Endodermal cell (in vitro differentiated cells): ENCODE results near the gene GPC3. TPM values are rescaled to one million over a fixed set of nuclear protein-coding genes. Genes with fewer than 3 reads are reported as not detected.

Source experiments
- DNase-seq: peaks from one replicate; pipeline ENCODE4 v3.0.0-alpha.2; 2017
- H3K27ac ChIP-seq: 2 replicates; pipeline ENCODE4 v1.5.1; 2013; ENCODE audit warnings: mild to moderate bottlenecking, low read depth, low read length, moderate library complexity
- H3K27me3 ChIP-seq: 2 replicates; pipeline ENCODE4 v1.6.1; 2013; ENCODE audit warnings: mild to moderate bottlenecking, low read length, moderate library complexity; ENCODE audit not compliant: insufficient read depth, control insufficient read depth, poor library complexity, severe bottlenecking
- H3K36me3 ChIP-seq: 2 replicates; pipeline ENCODE4 v1.7.0; 2013; ENCODE audit warnings: mild to moderate bottlenecking, low read length, moderate library complexity; ENCODE audit not compliant: control insufficient read depth, insufficient read depth
- H3K4me1 ChIP-seq: one replicate; pipeline ENCODE4 v1.7.0; 2013; ENCODE audit warnings: low read length; ENCODE audit not compliant: control insufficient read depth, insufficient read depth
- H3K4me3 ChIP-seq: 2 replicates; pipeline ENCODE4 v1.5.1; 2013; ENCODE audit warnings: mild to moderate bottlenecking, low read length, moderate library complexity
- H3K9ac ChIP-seq: 2 replicates; pipeline ENCODE4 v1.6.1; 2013; ENCODE audit warnings: mild to moderate bottlenecking, low read length, moderate library complexity; ENCODE audit not compliant: poor library complexity, severe bottlenecking; ENCODE audit errors: extremely low read depth
- H3K9me3 ChIP-seq: 2 replicates; pipeline ENCODE4 v1.6.1; 2013; ENCODE audit warnings: mild to moderate bottlenecking, low read length, moderate library complexity; ENCODE audit not compliant: control insufficient read depth
- H3K27ac Mint-ChIP-seq: 2 replicates; pipeline ENCODE4 v1.8.0; 2020; ENCODE audit warnings: mixed read lengths
- H3K27me3 Mint-ChIP-seq: 2 replicates; pipeline ENCODE4 v1.8.0; 2021; ENCODE audit warnings: mild to moderate bottlenecking, mixed read lengths; ENCODE audit not compliant: insufficient read depth
- H3K36me3 Mint-ChIP-seq: 2 replicates; pipeline ENCODE4 v1.8.0; 2020; ENCODE audit warnings: low read depth, mixed read lengths
- H3K4me1 Mint-ChIP-seq: 2 replicates; pipeline ENCODE4 v1.8.0; 2020; ENCODE audit warnings: mixed read lengths
- H3K4me3 Mint-ChIP-seq: 2 replicates; pipeline ENCODE4 v1.8.0; 2020; ENCODE audit warnings: mild to moderate bottlenecking, moderate library complexity, mixed read lengths
- H3K9me3 Mint-ChIP-seq: 2 replicates; pipeline ENCODE4 v1.8.0; 2020; ENCODE audit warnings: mild to moderate bottlenecking, mixed read lengths
- WGBS, 2 experiments: methylation state at CpG; one replicate each; pipeline versions ENCODE4 v1.1.5 to v1.1.7; 2013; ENCODE audit warnings: missing lambda C conversion rate in 2 of 2, mixed read lengths in 1 of 2; ENCODE audit not compliant: insufficient coverage in 1 of 2, insufficient read length in 1 of 2; 5-methylcytosine and 5-hydroxymethylcytosine counted together
- total RNA-seq, 2 donors: library from RNA; stranded (reverse); fragmentation: NEBNext Ultra II Directional in 1 of 2; extraction: Animal tissue kit (Norgen Biotek cat#: 25700) in 1 of 2; gene quantifications; 2 replicates in 1 of 2; 3 replicates in 1 of 2; pipeline ENCODE4 v1.2.1, GENCODE V29; 2021
- TF ChIP-seq, protein P1 (sequence below): fragments of 200-600 bp; sonication (generic); conservative IDR thresholded peaks from 2 replicates; pipeline ENCODE4 v1.5.0; 2021; ENCODE audit warnings: antibody characterized with exemption, mild to moderate bottlenecking

Gene GPC3
- total RNA-seq, 2 donors from 2014 or later: 39.5 to 125 TPM

DNA sequence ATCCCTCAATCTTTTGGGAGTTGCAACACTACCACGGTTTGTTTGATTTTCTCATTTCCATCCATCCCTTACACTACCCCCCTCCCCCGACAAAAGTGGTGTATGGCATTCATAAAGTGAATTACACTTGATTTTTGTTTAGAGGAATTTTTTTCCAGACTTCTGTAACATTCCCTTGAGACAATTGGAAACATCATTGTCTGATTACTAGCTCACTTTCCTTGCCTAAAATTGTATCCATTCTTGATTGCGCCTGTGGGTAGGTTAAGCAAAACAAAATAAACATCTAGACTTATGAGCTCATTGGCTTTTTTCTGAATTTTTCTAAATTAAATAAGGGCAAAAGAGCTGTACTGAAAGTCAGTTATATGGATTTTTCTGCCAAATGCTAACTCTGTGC, 3.5 kb downstream of the GPC3 start:
- H3K4me3 Mint-ChIP-seq: no peak overlapping the region
- H3K4me3 ChIP-seq: no peak overlapping the region
- TF ChIP-seq, protein P1, sequence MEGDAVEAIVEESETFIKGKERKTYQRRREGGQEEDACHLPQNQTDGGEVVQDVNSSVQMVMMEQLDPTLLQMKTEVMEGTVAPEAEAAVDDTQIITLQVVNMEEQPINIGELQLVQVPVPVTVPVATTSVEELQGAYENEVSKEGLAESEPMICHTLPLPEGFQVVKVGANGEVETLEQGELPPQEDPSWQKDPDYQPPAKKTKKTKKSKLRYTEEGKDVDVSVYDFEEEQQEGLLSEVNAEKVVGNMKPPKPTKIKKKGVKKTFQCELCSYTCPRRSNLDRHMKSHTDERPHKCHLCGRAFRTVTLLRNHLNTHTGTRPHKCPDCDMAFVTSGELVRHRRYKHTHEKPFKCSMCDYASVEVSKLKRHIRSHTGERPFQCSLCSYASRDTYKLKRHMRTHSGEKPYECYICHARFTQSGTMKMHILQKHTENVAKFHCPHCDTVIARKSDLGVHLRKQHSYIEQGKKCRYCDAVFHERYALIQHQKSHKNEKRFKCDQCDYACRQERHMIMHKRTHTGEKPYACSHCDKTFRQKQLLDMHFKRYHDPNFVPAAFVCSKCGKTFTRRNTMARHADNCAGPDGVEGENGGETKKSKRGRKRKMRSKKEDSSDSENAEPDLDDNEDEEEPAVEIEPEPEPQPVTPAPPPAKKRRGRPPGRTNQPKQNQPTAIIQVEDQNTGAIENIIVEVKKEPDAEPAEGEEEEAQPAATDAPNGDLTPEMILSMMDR: no peak
- peaks cover 27% of the 10 kb centered on the region for H3K27me3 Mint-ChIP-seq
- no peak overlapping the region for H3K9ac ChIP-seq
- peaks cover 55% of the 10 kb centered on the region for H3K4me1 Mint-ChIP-seq
- H3K9me3 ChIP-seq: no peaks in the 10 kb centered on the region
- H3K4me1 ChIP-seq: no peaks in the 10 kb centered on the region
- H3K9me3 Mint-ChIP-seq: no peaks in the 10 kb centered on the region
- H3K36me3 ChIP-seq: no peaks in the 10 kb centered on the region
- H3K36me3 Mint-ChIP-seq: peaks cover 1% of the 10 kb centered on the region
- no peak for DNase-seq
- no peak overlapping the region for H3K27ac Mint-ChIP-seq
- peaks cover 27% of the 10 kb centered on the region for H3K27me3 ChIP-seq
- no peak overlapping the region for H3K27ac ChIP-seq
- WGBS, 2 experiments: 54% methylated on average over 1 of the region's 3 CpGs; no CpG with 5 or more reads in 1 of the 2 experiments

GRCh38 chrX:133980832-133981588, 4.4 kb downstream of the GPC3 start:
- no peak overlapping the region for H3K4me3 ChIP-seq
- peaks cover 1% of the 10 kb centered on the region for H3K36me3 Mint-ChIP-seq
- H3K4me1 Mint-ChIP-seq: peaks cover 55% of the 10 kb centered on the region
- TF ChIP-seq, protein P1: no peak
- no peak overlapping the region for H3K4me3 Mint-ChIP-seq
- no peaks in the 10 kb centered on the region for H3K9me3 ChIP-seq
- no peaks in the 10 kb centered on the region for H3K4me1 ChIP-seq
- peaks cover 27% of the 10 kb centered on the region for H3K27me3 ChIP-seq
- no peak overlapping the region for H3K27ac ChIP-seq
- H3K36me3 ChIP-seq: no peaks in the 10 kb centered on the region
- H3K27ac Mint-ChIP-seq: peak overlapping the region; percentile 20
- H3K9ac ChIP-seq: no peak overlapping the region
- H3K27me3 Mint-ChIP-seq: peaks cover 27% of the 10 kb centered on the region
- WGBS, 2 experiments: 80 to 88% methylated on average over 3 to 5 of the region's 5 CpGs
- no peak for DNase-seq
- H3K9me3 Mint-ChIP-seq: no peaks in the 10 kb centered on the region

DNA sequence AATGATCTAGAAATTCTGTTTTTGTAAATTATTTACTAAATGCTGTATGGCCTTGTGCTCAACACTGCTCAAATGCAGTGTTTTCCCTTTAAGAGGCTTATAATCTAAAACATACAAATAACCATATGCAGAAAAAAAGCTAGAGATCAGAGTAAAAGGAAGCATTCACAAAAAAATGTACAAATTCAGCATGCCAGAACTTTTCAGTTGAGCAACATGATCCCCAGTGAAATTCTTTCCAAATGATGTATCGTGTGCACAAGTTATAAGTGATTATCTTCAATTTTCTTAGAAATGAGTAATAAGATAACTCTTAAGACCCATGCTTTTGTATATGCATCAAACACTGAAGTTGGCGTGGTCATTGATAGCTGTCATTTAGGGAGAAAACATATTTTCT, 5.0 kb downstream of the GPC3 start:
- no peaks in the 10 kb centered on the region for H3K9me3 Mint-ChIP-seq
- Histone ChIP-seq H3K27ac (no peak overlapping the region), H3K4me3 (no peak overlapping the region), H3K9me3 (no peaks in the 10 kb centered on the region), H3K27me3 (peaks cover 27% of the 10 kb centered on the region), H3K36me3 (no peaks in the 10 kb centered on the region), H3K4me1 (no peaks in the 10 kb centered on the region), H3K9ac (no peak overlapping the region)
- H3K27ac Mint-ChIP-seq: no peak overlapping the region
- H3K4me3 Mint-ChIP-seq: no peak overlapping the region
- TF ChIP-seq, protein P1: no peak
- H3K27me3 Mint-ChIP-seq: peaks cover 27% of the 10 kb centered on the region
- H3K4me1 Mint-ChIP-seq: peaks cover 55% of the 10 kb centered on the region
- WGBS, 2 experiments: 89% methylated on average over 2 of the region's 2 CpGs; no CpG with 5 or more reads in 1 of the 2 experiments
- no peak for DNase-seq
- H3K36me3 Mint-ChIP-seq: peaks cover 1% of the 10 kb centered on the region
